ENCODE measurements around the gene PRKCA.

DNA sequence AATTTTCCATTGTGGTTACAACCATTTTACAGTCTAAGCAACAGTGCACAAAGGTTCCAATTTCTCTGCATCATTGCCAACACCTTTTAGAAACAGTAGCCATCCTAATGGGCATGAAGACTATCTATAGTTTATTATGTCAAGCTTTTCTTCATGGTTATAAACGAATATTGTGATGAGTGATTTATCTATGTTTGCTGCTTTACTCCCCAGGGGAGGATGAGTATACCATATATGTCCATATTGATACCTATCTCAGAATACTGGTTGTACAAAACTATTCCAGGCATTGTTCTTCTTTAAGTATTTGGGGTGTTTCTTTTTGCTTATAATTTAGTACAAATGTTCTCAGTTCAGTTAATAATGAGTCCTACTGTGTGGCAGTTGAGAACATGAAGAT lies 98.3 kb downstream of the PRKCA start:
- TF ChIP-seq POLR2A (IDR thresholded peaks at IDR 0.05; ENCODE audit: low read length), result no peak
- no peak for TF ChIP-seq GATA1 (IDR thresholded peaks at IDR 0.05; ENCODE audit: low read depth, low read length)

All from erythroblast (primary cell).